HepG2 (cell line): ENCODE data around the gene LRRC72. TPM values are rescaled to one million over a fixed set of nuclear protein-coding genes. Genes with fewer than 3 reads are reported as not detected.
A peak's percentile ranks its signal among the peaks of the same experiment; 100 is the strongest.

Experiments
- ATAC-seq: fragments of 200-7000 bp; cut with Tn5 transposase; 3 replicates; pipeline ENCODE4 v1.9.1; 2020; ENCODE audit warnings: mild to moderate bottlenecking, moderate library complexity
- BruUV-seq: library from RNA; stranded (reverse); fragments of 400-500 nt; replicated peaks from 2 replicates; lab custom pipeline; 2021; lab: Mats Ljungman, UMichigan
- CTCF ChIA-PET: fragments of 300-600 bp; formaldehyde crosslinking; extraction: SDS; loops from one replicate; lab custom pipeline; 2021; ENCODE audit warnings: low total read pairs, inconsistent platforms, low intra/inter-chr PET ratio; lab: Yijun Ruan, JAX
- POLR2A ChIA-PET: fragments of 350-600 bp; sonication (Branson Sonifier 250); formaldehyde crosslinking; loops from one replicate; lab custom pipeline; 2020; ENCODE audit warnings: antibody characterized with exemption, inconsistent platforms; lab: Yijun Ruan, JAX
- DNase-seq: peaks from one replicate; pipeline ENCODE4 v3.0.0-alpha.2; 2015; ENCODE audit warnings: low spot score
- FAIRE-seq: peaks from 3 replicates; lab custom pipeline; 2011; peaks lifted over from hg19 to GRCh38; lab: Jason Lieb, UNC
- H2AFZ ChIP-seq: one replicate; pipeline ENCODE4 v1.6.1; 2011; ENCODE audit warnings: low read length, inconsistent platforms
- H3K27ac ChIP-seq: fragments of 300-600 bp; 3 replicates; pipeline ENCODE4 v1.8.0; 2011; ENCODE audit warnings: mixed run types, mild to moderate bottlenecking, mixed read lengths, low read length, inconsistent platforms; ENCODE audit not compliant: insufficient read depth; ENCODE audit errors: extremely low read length
- H3K27me3 ChIP-seq, 2 experiments: fragments of 200-600 bp in 1 of 2; 2 replicates in 1 of 2; 3 replicates in 1 of 2; pipeline versions ENCODE4 v1.6.0 to v1.8.0; 2011; ENCODE audit warnings: low read length in 2 of 2, mild to moderate bottlenecking in 2 of 2, moderate library complexity in 2 of 2, inconsistent platforms in 1 of 2; ENCODE audit not compliant: insufficient read depth in 2 of 2, control insufficient read depth in 1 of 2
- H3K36me3 ChIP-seq, 2 experiments: fragments of 200-600 bp in 1 of 2; replicated peaks in 1 of 2; 2 replicates in 1 of 2; 3 replicates in 1 of 2; pipeline versions ENCODE4 v1.5.1 to v1.8.0; 2011; ENCODE audit warnings: low read length in 2 of 2, inconsistent platforms in 1 of 2; ENCODE audit not compliant: insufficient read depth in 2 of 2, control insufficient read depth in 1 of 2
- H3K4me1 ChIP-seq: 2 replicates; pipeline ENCODE4 v1.5.1; 2012; ENCODE audit warnings: low read length, inconsistent platforms; ENCODE audit not compliant: insufficient read depth
- H3K4me2 ChIP-seq: 2 replicates; pipeline ENCODE4 v1.6.0; 2011; ENCODE audit warnings: low read depth, low read length, inconsistent platforms
- H3K4me3 ChIP-seq, 3 experiments: fragments of 200-600 bp in 1 of 3; sonication (generic), shearing (Covaris generic) in 1 of 3; replicated peaks in 1 of 3; 2 replicates each; pipeline ENCODE4 v1.5.1; 2011 to 2016; ENCODE audit warnings: low read length in 3 of 3, inconsistent platforms in 2 of 3, low read depth in 2 of 3, mild to moderate bottlenecking in 2 of 3, control low read depth in 1 of 3, mixed read lengths in 1 of 3; ENCODE audit not compliant: insufficient read depth in 1 of 3
- H3K79me2 ChIP-seq: one replicate; pipeline ENCODE4 v1.6.1; 2011; ENCODE audit warnings: low read length, inconsistent platforms; ENCODE audit not compliant: insufficient read depth
- H3K9ac ChIP-seq: 2 replicates; pipeline ENCODE4 v1.6.0; 2011; ENCODE audit warnings: mild to moderate bottlenecking, low read depth, low read length, inconsistent platforms; ENCODE audit not compliant: insufficient read depth
- H3K9me3 ChIP-seq: 2 replicates; pipeline ENCODE4 v1.5.1; 2012; ENCODE audit warnings: mild to moderate bottlenecking, low read length
- H4K20me1 ChIP-seq: 2 replicates; pipeline ENCODE4 v1.6.0; 2011; ENCODE audit warnings: inconsistent platforms, mild to moderate bottlenecking, low read length, moderate library complexity; ENCODE audit not compliant: insufficient read depth
- CENPBD1 ChIP-seq: sonication (generic); formaldehyde crosslinking; IDR thresholded peaks from 2 replicates; pipeline ENCODE4 v1.8.0; 2022; ENCODE audit warnings: missing genetic modification reagents, low read depth, mild to moderate bottlenecking, borderline replicate concordance
- E2F2 ChIP-seq: sonication (generic); formaldehyde crosslinking; IDR thresholded peaks from 2 replicates; pipeline ENCODE4 v1.4.0; 2020; ENCODE audit warnings: missing genetic modification reagents, borderline replicate concordance
- GMEB1 ChIP-seq: sonication (generic); formaldehyde crosslinking; IDR thresholded peaks from 2 replicates; pipeline ENCODE4 v1.5.1; 2020; ENCODE audit warnings: missing genetic modification reagents, mild to moderate bottlenecking, borderline replicate concordance
- HNF1B ChIP-seq: sonication (generic); formaldehyde crosslinking; IDR thresholded peaks from 2 replicates; pipeline ENCODE4 v1.5.1; 2020; ENCODE audit warnings: mild to moderate bottlenecking, moderate library complexity, missing genetic modification reagents
- RFX1 ChIP-seq: fragments of 450-650 bp; IDR thresholded peaks from 2 replicates; pipeline ENCODE4 v1.6.1; 2017
- whole genome bisulfite sequencing: methylation state at CpG from one replicate; pipeline ENCODE4 v1.1.6; 2017; ENCODE audit warnings: low lambda C conversion rate; 5-methylcytosine and 5-hydroxymethylcytosine counted together
- in situ Hi-C: cut with HindIII; loops from 2 replicates; pipeline ENCODE4 v1.10.0; 2017; ENCODE audit warnings: low pct_unique_long_range_greater_than_20kb; ENCODE audit not compliant: extremely low pct_ligation_motif_present
- intact Hi-C: fragments of 100-400 bp; cut with micrococcal nuclease; formaldehyde crosslinking; loops from one replicate; pipeline ENCODE4 v1.10.0; 2022; ENCODE audit not compliant: unreplicated experiment
- polyA plus RNA-seq, 8 experiments: library from polyadenylated mRNA; depleted of rRNA in 3 of 8; stranded (reverse) in 7 of 8; unstranded in 1 of 8; fragments of >200 nt; fragmentation: Illumina TruSeq in 4 of 8; extraction: Trizol in 4 of 8; gene quantifications; 2 replicates each; pipeline versions ENCODE4 v1.2.1 to v1.2.3, GENCODE V29; 2011 to 2016; ENCODE audit warnings: low read depth in 4 of 8, missing spikeins in 1 of 8, mixed read lengths in 1 of 8; ENCODE audit not compliant: insufficient read depth in 1 of 8
- total RNA-seq, 5 experiments: library from RNA; depleted of rRNA; stranded (reverse); fragments of >200 nt; fragmentation: Illumina TruSeq; extraction: Trizol; gene quantifications; 2 replicates each; pipeline ENCODE4 v1.2.3, GENCODE V29; 2016; ENCODE audit warnings: low read depth in 1 of 5

Gene LRRC72
- total and polyA plus RNA-seq, 2 of the 13 experiments (the other 11 are each of a cell fraction or from before 2014, with no cell fraction given), result not detected

- H3K79me2 ChIP-seq, result no peaks in the 10 kb centered on the region
- H3K9ac ChIP-seq, result no peak overlapping the region
- CTCF ChIA-PET, result no interaction called here
- FAIRE-seq (no peak), DNase-seq (no peak), ATAC-seq (no peak)
- intact Hi-C loops (loop anchor here (5.0 kb wide), 1 partner anchor 317 kb away; no protein-coding TSS in a partner anchor), in situ Hi-C loops (no loop called here)
- no peak overlapping the region for H2AFZ ChIP-seq
- no peaks in the 10 kb centered on the region for H3K4me1 ChIP-seq
- no peaks in the 10 kb centered on the region for H3K9me3 ChIP-seq
- no TSS peak for BruUV-seq
- no peaks in the 10 kb centered on the region for H4K20me1 ChIP-seq
- WGBS, result 92% methylated on average over 7 of the region's 7 CpGs
- POLR2A ChIA-PET, result no interaction called here
- H3K36me3 ChIP-seq, result peaks cover 3 to 4% of the 10 kb centered on the region in 2 experiments; a peak in 4 of 5 replicates
- H3K4me2 ChIP-seq, result no peak overlapping the region
- H3K27me3 ChIP-seq, result no peaks in the 10 kb centered on the region
- H3K4me3 ChIP-seq, result no peak overlapping the region
- no peak overlapping the region for H3K27ac ChIP-seq
- TF ChIP-seq HNF1B (CRISPR knock-in tag) (no peak), GMEB1 (no peak), CENPBD1 (CRISPR knock-in tag) (no peak)
Measured at GRCh38 chr7:16599860-16600259, 73.2 kb downstream of the LRRC72 start.

GRCh38 chr7:16603633-16604032 lies 77.0 kb downstream of the LRRC72 start:
- Histone ChIP-seq H3K9me3 (no peaks in the 10 kb centered on the region), H2AFZ (no peak overlapping the region), H4K20me1 (no peaks in the 10 kb centered on the region), H3K27ac (no peak overlapping the region), H3K9ac (no peak overlapping the region), H3K4me1 (no peaks in the 10 kb centered on the region), H3K36me3 (peaks cover 3 to 10% of the 10 kb centered on the region in 2 experiments; a peak in 4 of 5 replicates), H3K4me2 (no peak overlapping the region), H3K79me2 (no peaks in the 10 kb centered on the region), H3K4me3 (no peak overlapping the region), H3K27me3 (no peaks in the 10 kb centered on the region)
- ATAC-seq (no peak), FAIRE-seq (no peak), DNase-seq (no peak)
- TF ChIP-seq E2F2 (CRISPR knock-in tag) (no peak), RFX1 (0 out of 2 replicates have a peak, but pooled peaks have one; percentile 18)
- in situ Hi-C loops (no loop called here), intact Hi-C loops (loop anchor here (5.0 kb wide), 1 partner anchor 314 kb away; no protein-coding TSS in a partner anchor)
- ChIA-PET POLR2A (no interaction called here), CTCF (no interaction called here)
- BruUV-seq, result no TSS peak
